Measurements from ENCODE around the gene GCN1.

- TF ChIP-seq POLR2A (IDR thresholded peaks at IDR 0.05; ENCODE audit: control extremely low read depth in 1 of 2, low read depth in 2 of 2, low read length in 2 of 2) (no peak), CREB1 (IDR thresholded peaks at IDR 0.05) (no peak), RAD21 (IDR thresholded peaks at IDR 0.05 in 1 of 2, conservative IDR thresholded peaks at IDR 0.05 in 1 of 2; ENCODE audit: low read depth in 2 of 2, low read length in 2 of 2) (no peak), RNF2 (IDR thresholded peaks at IDR 0.05; ENCODE audit: borderline replicate concordance, low read depth, low read length, missing control alignments, poor library complexity, severe bottlenecking) (no peak), ZNF274 (IDR thresholded peaks at IDR 0.05; ENCODE audit: borderline replicate concordance, extremely low read depth, low read length) (no peak), CTCF (IDR thresholded peaks at IDR 0.05; ENCODE audit: control extremely low read depth in 1 of 3, insufficient read depth in 1 of 3, low read depth in 1 of 3, low read length in 3 of 3) (no peak), EZH2 (IDR thresholded peaks at IDR 0.05; ENCODE audit: low read depth, low read length, severe bottlenecking) (no peak), GABPA (IDR thresholded peaks at IDR 0.05; ENCODE audit: borderline replicate concordance, insufficient read depth, low read length) (no peak), SAP30 (IDR thresholded peaks at IDR 0.05; ENCODE audit: insufficient read depth, insufficient replicate concordance, low read length) (no peak), POLR2AphosphoS5 (IDR thresholded peaks at IDR 0.05; ENCODE audit: low read depth, low read length) (no peak), JUN (IDR thresholded peaks at IDR 0.05; ENCODE audit: low read depth, low read length) (no peak)
- TF ChIP-seq, protein P1, sequence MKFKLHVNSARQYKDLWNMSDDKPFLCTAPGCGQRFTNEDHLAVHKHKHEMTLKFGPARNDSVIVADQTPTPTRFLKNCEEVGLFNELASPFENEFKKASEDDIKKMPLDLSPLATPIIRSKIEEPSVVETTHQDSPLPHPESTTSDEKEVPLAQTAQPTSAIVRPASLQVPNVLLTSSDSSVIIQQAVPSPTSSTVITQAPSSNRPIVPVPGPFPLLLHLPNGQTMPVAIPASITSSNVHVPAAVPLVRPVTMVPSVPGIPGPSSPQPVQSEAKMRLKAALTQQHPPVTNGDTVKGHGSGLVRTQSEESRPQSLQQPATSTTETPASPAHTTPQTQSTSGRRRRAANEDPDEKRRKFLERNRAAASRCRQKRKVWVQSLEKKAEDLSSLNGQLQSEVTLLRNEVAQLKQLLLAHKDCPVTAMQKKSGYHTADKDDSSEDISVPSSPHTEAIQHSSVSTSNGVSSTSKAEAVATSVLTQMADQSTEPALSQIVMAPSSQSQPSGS (IDR thresholded peaks at IDR 0.05; ENCODE audit: low read length) = no peak
- TF ChIP-seq, protein P2, sequence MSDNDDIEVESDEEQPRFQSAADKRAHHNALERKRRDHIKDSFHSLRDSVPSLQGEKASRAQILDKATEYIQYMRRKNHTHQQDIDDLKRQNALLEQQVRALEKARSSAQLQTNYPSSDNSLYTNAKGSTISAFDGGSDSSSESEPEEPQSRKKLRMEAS (IDR thresholded peaks at IDR 0.05) = no peak
Observed at GRCh38 chr12:120138366-120138765, 56.1 kb downstream of the GCN1 start.

Data from H1 (cell line).